Vagina (tissue), 2 donors: ENCODE results near the gene PEX5L.

Experiments used
- POLR2A ChIP-seq, 2 donors: fragments of 450-650 bp; IDR thresholded peaks; one replicate each; pipeline ENCODE4 v1.6.1; 2017; ENCODE audit warnings: antibody characterized with exemption in 2 of 2, mild to moderate bottlenecking in 2 of 2, moderate library complexity in 2 of 2
- POLR2AphosphoS5 ChIP-seq, 2 donors: sonication (generic); formaldehyde crosslinking; IDR thresholded peaks; one replicate each; pipeline ENCODE4 v1.9.0; 2017; ENCODE audit warnings: antibody characterized with exemption in 2 of 2, mild to moderate bottlenecking in 2 of 2, low read depth in 1 of 2; ENCODE audit not compliant: insufficient read depth in 1 of 2
- TF ChIP-seq, protein P1 (sequence below), 3 experiments: fragments of 450-650 bp in 2 of 3; fragments of 200-600 bp in 1 of 3; sonication (generic) in 1 of 3; IDR thresholded peaks; one replicate each; pipeline ENCODE4 v1.5.1; 2017 to 2019; ENCODE audit warnings: antibody characterized with exemption in 3 of 3, mild to moderate bottlenecking in 2 of 3, moderate library complexity in 2 of 3

DNA sequence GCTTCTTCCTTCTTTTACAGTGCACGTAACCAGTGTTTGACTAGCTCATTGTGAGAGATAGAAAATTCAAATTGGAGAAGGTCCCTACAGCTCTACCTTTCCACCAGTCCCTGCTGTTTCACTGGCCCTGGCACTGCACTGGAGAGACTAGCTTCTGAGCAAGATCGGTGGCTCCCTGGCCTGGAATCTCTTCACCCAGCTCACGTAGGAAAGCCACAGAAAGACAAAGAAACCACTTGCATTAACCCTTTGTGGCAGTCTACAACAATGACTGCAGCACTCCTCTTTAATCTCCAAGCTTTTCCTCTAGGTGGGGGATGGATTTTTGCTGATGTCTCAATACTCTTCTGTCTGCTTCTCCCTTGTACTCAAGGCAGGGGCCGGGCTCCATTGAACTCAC is 155.9 kb downstream of the PEX5L start:
- TF ChIP-seq POLR2A (IDR thresholded peaks at IDR 0.05) (no peak), POLR2AphosphoS5 (IDR thresholded peaks at IDR 0.05; ENCODE audit: insufficient read depth in 1 of 2, low read depth in 1 of 2) (no peak)
- TF ChIP-seq, protein P1, sequence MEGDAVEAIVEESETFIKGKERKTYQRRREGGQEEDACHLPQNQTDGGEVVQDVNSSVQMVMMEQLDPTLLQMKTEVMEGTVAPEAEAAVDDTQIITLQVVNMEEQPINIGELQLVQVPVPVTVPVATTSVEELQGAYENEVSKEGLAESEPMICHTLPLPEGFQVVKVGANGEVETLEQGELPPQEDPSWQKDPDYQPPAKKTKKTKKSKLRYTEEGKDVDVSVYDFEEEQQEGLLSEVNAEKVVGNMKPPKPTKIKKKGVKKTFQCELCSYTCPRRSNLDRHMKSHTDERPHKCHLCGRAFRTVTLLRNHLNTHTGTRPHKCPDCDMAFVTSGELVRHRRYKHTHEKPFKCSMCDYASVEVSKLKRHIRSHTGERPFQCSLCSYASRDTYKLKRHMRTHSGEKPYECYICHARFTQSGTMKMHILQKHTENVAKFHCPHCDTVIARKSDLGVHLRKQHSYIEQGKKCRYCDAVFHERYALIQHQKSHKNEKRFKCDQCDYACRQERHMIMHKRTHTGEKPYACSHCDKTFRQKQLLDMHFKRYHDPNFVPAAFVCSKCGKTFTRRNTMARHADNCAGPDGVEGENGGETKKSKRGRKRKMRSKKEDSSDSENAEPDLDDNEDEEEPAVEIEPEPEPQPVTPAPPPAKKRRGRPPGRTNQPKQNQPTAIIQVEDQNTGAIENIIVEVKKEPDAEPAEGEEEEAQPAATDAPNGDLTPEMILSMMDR (IDR thresholded peaks at IDR 0.05), result no peak
